GM21737 (cell line): Measurements from ENCODE around the gene MACROD2.

Experiments
- ATAC-seq: cut with Tn5 transposase; IDR thresholded peaks from one replicate; pipeline ENCODE4 v1.9.1; 2021; ENCODE audit warnings: mild to moderate bottlenecking, moderate library complexity; ENCODE audit not compliant: unreplicated experiment

Gene MACROD2

GRCh38 chr20:15446373-15446772 lies 1451.1 kb downstream of the MACROD2 start:
- ATAC-seq, result no peak

- ATAC-seq, result no peak
Measured at GRCh38 chr20:15447549-15447948, 1452.2 kb downstream of the MACROD2 start.

DNA sequence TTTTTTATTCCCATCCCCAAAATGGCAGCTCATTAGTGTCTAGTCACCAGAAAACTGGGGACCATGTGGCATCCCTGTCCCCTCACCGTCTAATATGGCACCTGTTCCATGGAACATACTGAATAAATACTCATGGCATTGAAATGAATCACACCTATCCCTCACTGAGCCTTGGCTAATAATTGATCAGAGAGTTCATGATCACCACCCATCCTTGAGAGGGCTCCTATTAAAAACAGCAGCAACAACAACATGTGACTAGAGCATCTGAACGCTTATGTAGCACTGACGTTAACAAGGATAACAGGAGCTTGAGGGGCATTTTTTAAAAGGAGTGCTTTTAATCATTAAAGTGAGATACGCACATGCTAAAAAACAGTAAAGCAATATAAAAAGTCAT lies 1453.7 kb downstream of the MACROD2 start:
- ATAC-seq, result no peak

GRCh38 chr20:15451241-15451640 lies 1455.9 kb downstream of the MACROD2 start:
- ATAC-seq, result no peak

GRCh38 chr20:15455279-15455678 lies 1460.0 kb downstream of the MACROD2 start:
- ATAC-seq, result no peak

GRCh38 chr20:15461938-15462337 lies 1466.6 kb downstream of the MACROD2 start:
- no peak for ATAC-seq

GRCh38 chr20:15475483-15475882 lies 1480.2 kb downstream of the MACROD2 start:
- no peak for ATAC-seq

GRCh38 chr20:15476186-15476585 lies 1480.9 kb downstream of the MACROD2 start:
- no peak for ATAC-seq

DNA sequence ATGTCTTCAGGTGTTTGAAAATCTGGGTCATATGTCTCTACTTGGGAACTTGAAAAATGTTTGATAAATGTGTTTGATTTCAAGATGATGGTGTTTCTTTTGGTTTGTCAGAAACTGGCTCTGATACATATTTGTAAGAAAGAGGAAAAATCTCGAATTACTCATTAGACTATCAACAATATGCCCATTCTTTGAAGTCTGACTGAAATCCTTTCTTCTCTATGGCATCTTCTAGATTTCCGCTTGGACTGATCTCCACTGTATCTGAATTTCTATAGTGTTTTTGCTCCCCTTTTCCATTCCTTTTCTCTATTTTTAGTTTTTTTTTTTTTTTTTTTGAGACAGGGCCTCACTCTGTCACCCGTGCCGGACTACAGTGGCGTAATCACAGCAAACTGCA lies 1481.5 kb downstream of the MACROD2 start:
- ATAC-seq, result no peak

DNA sequence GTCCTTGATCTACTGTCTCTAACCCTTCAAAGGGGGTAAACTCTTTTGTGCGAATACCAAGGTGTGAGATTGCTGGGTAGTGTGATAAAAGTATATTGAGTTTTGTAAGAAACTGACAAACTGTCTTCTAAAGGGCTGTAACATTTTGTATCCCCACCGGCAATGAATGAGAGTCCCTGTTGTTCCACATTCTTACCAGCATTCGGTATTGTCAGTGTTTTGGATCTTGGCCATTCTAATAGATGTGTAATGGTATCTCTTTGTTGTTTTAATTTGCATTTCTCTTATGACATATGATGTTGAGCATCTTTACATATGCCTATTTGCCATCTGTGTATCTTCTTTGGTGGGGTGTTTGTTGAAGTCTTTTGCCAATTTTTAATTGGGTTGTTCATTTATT lies 1487.2 kb downstream of the MACROD2 start:
- no peak for ATAC-seq

DNA sequence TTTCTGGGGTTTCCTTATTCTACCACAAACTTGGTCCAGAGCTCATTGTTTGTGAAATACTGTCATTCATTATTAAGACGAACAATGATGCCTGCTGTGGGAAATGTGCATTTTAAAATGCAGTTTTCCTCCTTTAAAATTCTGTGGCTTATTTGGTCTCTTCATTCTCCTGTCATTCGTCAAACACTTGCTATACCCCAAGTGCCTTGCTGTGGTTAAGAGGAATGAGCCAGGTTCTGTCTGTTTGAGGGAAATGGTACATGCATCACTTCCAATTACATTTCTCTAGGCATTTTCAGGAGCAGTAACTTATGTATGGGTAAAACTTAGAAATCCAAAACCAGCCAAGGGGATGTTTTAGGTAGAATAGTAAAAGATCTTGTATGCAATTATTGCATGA lies 1490.2 kb downstream of the MACROD2 start:
- no peak for ATAC-seq

DNA sequence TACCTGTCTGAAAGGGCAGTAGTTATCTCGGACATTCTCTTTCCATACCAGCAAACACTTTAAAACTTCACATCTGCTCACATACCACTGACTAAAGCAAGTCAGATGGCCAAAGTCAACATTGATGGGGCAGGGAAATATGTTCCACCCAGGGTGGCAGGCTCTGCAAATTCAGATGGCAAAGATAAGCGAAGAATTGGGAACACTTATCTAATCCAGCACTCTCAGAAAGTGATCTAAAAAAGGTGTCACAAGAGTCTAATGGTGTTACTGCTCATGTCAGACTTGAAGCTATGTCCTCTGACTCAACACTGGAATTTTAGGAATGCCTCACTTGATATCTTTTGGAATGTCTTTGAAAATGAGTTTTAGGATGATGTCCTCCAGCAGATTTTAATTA lies 1491.7 kb downstream of the MACROD2 start:
- no peak for ATAC-seq

DNA sequence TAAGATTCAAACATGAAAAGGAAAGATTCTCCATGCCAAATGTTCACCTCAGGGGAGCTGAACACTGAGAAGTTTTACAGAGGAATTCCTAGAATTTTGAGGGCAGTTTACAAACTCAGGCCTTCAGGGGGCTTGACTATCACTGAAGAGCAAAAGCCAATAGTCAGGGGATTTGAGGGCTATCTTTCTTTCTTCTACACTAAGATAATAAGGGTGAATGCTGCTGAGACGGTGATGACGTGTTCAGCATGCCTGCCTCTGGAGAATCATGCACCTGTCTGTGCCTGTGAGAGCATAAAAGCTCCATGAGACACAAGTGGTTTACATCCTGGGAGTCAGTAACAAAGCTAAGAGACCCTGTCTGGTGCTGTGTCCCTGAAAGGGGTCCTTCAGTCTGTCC lies 1492.4 kb downstream of the MACROD2 start:
- no peak for ATAC-seq

GRCh38 chr20:15491575-15491974 lies 1496.3 kb downstream of the MACROD2 start:
- no peak for ATAC-seq

- no peak for ATAC-seq
Measured at GRCh38 chr20:15494851-15495250, 1499.5 kb downstream of the MACROD2 start.

DNA sequence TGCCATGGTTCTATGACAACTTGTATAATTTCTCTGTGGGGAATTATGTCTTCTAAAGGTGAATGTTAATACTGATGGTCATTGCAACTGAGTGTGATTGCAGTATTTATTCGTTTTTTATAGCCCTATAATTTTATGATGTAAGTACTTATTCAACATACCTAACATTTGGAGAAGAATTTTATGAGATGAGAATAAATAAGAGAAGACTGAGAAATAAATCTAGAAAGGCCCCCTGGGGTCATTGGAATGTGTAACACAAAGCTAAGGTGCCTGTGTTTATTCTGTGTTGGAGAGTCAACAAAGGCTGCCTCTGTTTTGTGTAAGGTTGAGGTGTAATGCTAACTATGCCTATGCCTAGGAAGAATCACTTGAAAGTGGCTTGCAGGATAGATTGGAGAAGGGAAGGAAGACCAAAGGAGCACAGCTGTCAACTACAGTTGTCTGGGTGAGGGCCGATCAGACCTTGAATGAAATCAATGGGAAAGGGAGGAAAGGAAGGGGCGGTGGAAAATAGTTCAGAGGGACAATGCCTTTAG lies 1501.3 kb downstream of the MACROD2 start:
- ATAC-seq, result no peak

GRCh38 chr20:15498926-15499325 lies 1503.6 kb downstream of the MACROD2 start:
- no peak for ATAC-seq

GRCh38 chr20:15506311-15506710 lies 1511.0 kb downstream of the MACROD2 start:
- ATAC-seq, result no peak

DNA sequence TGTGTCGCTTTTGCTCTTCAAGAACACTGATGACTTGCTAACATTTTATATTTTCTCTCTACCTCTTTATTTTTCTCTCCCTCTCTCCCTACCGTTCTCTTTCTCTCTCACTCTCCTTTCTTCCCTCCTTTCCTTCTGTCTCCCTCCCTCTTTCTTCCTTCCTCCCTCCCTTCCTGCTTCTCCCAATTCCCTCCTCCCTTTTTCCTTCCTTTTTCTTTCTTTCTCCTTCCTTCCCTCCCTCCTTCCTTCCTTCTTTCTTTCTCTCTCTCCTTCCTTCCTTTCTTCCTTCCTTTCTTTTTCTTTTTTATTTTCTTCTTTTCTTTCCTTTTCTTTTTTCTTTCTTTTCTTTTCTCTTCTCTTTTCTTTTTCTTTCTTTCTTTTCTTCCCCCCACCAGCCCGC lies 1511.8 kb downstream of the MACROD2 start:
- ATAC-seq, result no peak

GRCh38 chr20:15511551-15511950 lies 1516.2 kb downstream of the MACROD2 start:
- ATAC-seq, result no peak

GRCh38 chr20:15512916-15513315 lies 1517.6 kb downstream of the MACROD2 start:
- no peak for ATAC-seq

DNA sequence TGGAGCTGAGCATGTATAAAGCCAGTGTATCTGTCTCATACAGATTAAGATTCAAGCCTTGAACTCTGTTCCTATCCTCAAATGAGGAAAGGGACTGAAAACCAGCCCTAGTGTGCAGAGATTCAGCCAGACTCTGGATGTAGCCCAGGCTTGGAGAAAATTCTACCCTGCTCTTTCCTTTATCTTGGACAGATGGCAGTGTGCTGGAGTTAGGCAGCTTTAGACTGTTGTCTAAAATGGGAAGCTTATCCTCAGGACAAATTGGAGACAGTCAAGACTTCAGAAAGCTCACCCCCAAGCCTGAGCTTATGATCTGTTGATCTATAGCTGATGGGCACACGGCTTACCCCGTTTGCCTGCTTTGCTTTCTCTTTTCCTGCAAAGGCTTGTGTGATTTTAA lies 1520.4 kb downstream of the MACROD2 start:
- no peak for ATAC-seq

GRCh38 chr20:15520930-15521524 lies 1525.7 kb downstream of the MACROD2 start:
- no peak for ATAC-seq
